ENCODE data around the gene USP9X. TPM values are rescaled to one million over a fixed set of nuclear protein-coding genes. Genes with fewer than 3 reads are reported as not detected.
A peak's percentile ranks its signal among the peaks of the same experiment; 100 is the strongest.
"Not testable (repeated sequence)": the region's sequence is repeated elsewhere in the genome, so short reads cannot be mapped to it uniquely, and the experiment has no call there.

The USP9X gene
- total RNA-seq, 1 donor from 2014 or later, result 50.4 TPM

GRCh38 chrX:41092776-41093175 lies 7.5 kb downstream of the USP9X start:
- no peaks in the 10 kb centered on the region for H3K9me3 Mint-ChIP-seq
- H3K4me1 Mint-ChIP-seq (ENCODE audit: low read depth), result peaks cover 54% of the 10 kb centered on the region
- DNase-seq (ENCODE audit: low spot score), result no peak
- no peak overlapping the region for H3K27ac Mint-ChIP-seq
- H3K36me3 Mint-ChIP-seq (ENCODE audit: low read depth), result peaks cover 7% of the 10 kb centered on the region
- H3K27me3 Mint-ChIP-seq (ENCODE audit: insufficient read depth), result no peaks in the 10 kb centered on the region
- no peak overlapping the region for H3K4me3 Mint-ChIP-seq
- intact Hi-C loops (cut with micrococcal nuclease), result no loop called here

- DNase-seq (ENCODE audit: low spot score), result no peak
- intact Hi-C loops (cut with micrococcal nuclease), result no loop called here
- Mint-ChIP-seq H3K36me3 (ENCODE audit: low read depth) (peaks cover 1% of the 10 kb centered on the region), H3K27me3 (ENCODE audit: insufficient read depth) (no peaks in the 10 kb centered on the region), H3K27ac (peak overlapping the region; percentile 31), H3K4me1 (ENCODE audit: low read depth) (peaks cover 34% of the 10 kb centered on the region), H3K9me3 (no peaks in the 10 kb centered on the region), H3K4me3 (no peak overlapping the region)
These were observed 9.9 kb downstream of the USP9X start for GRCh38 chrX:41095174-41095573.

- Mint-ChIP-seq H3K27ac (no peak overlapping the region), H3K36me3 (ENCODE audit: low read depth) (peaks cover under 1% of the 10 kb centered on the region), H3K9me3 (no peaks in the 10 kb centered on the region), H3K4me1 (ENCODE audit: low read depth) (peaks cover 27% of the 10 kb centered on the region), H3K27me3 (ENCODE audit: insufficient read depth) (no peaks in the 10 kb centered on the region), H3K4me3 (no peak overlapping the region)
- no peak for DNase-seq (ENCODE audit: low spot score)
- intact Hi-C loops (cut with micrococcal nuclease), result no loop called here
These were observed 10.7 kb downstream of the USP9X start for GRCh38 chrX:41095908-41096307.

- no peak overlapping the region for H3K4me3 Mint-ChIP-seq
- H3K4me1 Mint-ChIP-seq (ENCODE audit: low read depth), result peaks cover 21% of the 10 kb centered on the region
- intact Hi-C loops (cut with micrococcal nuclease), result no loop called here
- no peaks in the 10 kb centered on the region for H3K9me3 Mint-ChIP-seq
- no peak for DNase-seq (ENCODE audit: low spot score)
- H3K36me3 Mint-ChIP-seq (ENCODE audit: low read depth), result no peaks in the 10 kb centered on the region
- no peak overlapping the region for H3K27ac Mint-ChIP-seq
- H3K27me3 Mint-ChIP-seq (ENCODE audit: insufficient read depth), result no peaks in the 10 kb centered on the region
These were observed 11.2 kb downstream of the USP9X start for GRCh38 chrX:41096339-41096955.

- Mint-ChIP-seq H3K27me3 (ENCODE audit: insufficient read depth) (no peaks in the 10 kb centered on the region), H3K4me1 (ENCODE audit: low read depth) (peaks cover 24% of the 10 kb centered on the region), H3K4me3 (no peak overlapping the region), H3K36me3 (ENCODE audit: low read depth) (peaks cover 3% of the 10 kb centered on the region), H3K27ac (no peak overlapping the region), H3K9me3 (no peaks in the 10 kb centered on the region)
- intact Hi-C loops (cut with micrococcal nuclease), result no loop called here
- DNase-seq (ENCODE audit: low spot score), result no peak
These were observed 12.1 kb downstream of the USP9X start for GRCh38 chrX:41097326-41097725.

- no peaks in the 10 kb centered on the region for H3K9me3 Mint-ChIP-seq
- no peaks in the 10 kb centered on the region for H3K27me3 Mint-ChIP-seq (ENCODE audit: insufficient read depth)
- H3K4me3 Mint-ChIP-seq, result no peak overlapping the region
- DNase-seq (ENCODE audit: low spot score), result no peak
- peaks cover 3% of the 10 kb centered on the region for H3K36me3 Mint-ChIP-seq (ENCODE audit: low read depth)
- H3K27ac Mint-ChIP-seq, result no peak overlapping the region
- intact Hi-C loops (cut with micrococcal nuclease), result no loop called here
- H3K4me1 Mint-ChIP-seq (ENCODE audit: low read depth), result peaks cover 14% of the 10 kb centered on the region
These were observed 15.0 kb downstream of the USP9X start for GRCh38 chrX:41100200-41100599.

- no peak overlapping the region for H3K27ac Mint-ChIP-seq
- DNase-seq (ENCODE audit: low spot score), result no peak
- no peak overlapping the region for H3K4me3 Mint-ChIP-seq
- peaks cover 3% of the 10 kb centered on the region for H3K36me3 Mint-ChIP-seq (ENCODE audit: low read depth)
- H3K4me1 Mint-ChIP-seq (ENCODE audit: low read depth), result peaks cover 12% of the 10 kb centered on the region
- H3K27me3 Mint-ChIP-seq (ENCODE audit: insufficient read depth), result no peaks in the 10 kb centered on the region
- intact Hi-C loops (cut with micrococcal nuclease), result no loop called here
- no peaks in the 10 kb centered on the region for H3K9me3 Mint-ChIP-seq
These were observed 15.6 kb downstream of the USP9X start for GRCh38 chrX:41100819-41101218.

- DNase-seq (ENCODE audit: low spot score), result no peak
- peaks cover 9% of the 10 kb centered on the region for H3K36me3 Mint-ChIP-seq (ENCODE audit: low read depth)
- no peaks in the 10 kb centered on the region for H3K27me3 Mint-ChIP-seq (ENCODE audit: insufficient read depth)
- intact Hi-C loops (cut with micrococcal nuclease), result no loop called here
- H3K27ac Mint-ChIP-seq, result no peak overlapping the region
- H3K4me3 Mint-ChIP-seq, result no peak overlapping the region
- H3K4me1 Mint-ChIP-seq (ENCODE audit: low read depth), result peaks cover 25% of the 10 kb centered on the region
- no peaks in the 10 kb centered on the region for H3K9me3 Mint-ChIP-seq
These were observed 19.8 kb downstream of the USP9X start for GRCh38 chrX:41105005-41105404.

- H3K27ac Mint-ChIP-seq, result not testable (repeated sequence)
These were observed 21.0 kb downstream of the USP9X start for GRCh38 chrX:41106257-41106656.

GRCh38 chrX:41108007-41108406 lies 22.8 kb downstream of the USP9X start:
- intact Hi-C loops (cut with micrococcal nuclease), result no loop called here
- peaks cover 6% of the 10 kb centered on the region for H3K36me3 Mint-ChIP-seq (ENCODE audit: low read depth)
- no peak overlapping the region for H3K27ac Mint-ChIP-seq
- peaks cover 40% of the 10 kb centered on the region for H3K4me1 Mint-ChIP-seq (ENCODE audit: low read depth)
- H3K27me3 Mint-ChIP-seq (ENCODE audit: insufficient read depth), result no peaks in the 10 kb centered on the region
- no peak for DNase-seq (ENCODE audit: low spot score)
- no peak overlapping the region for H3K4me3 Mint-ChIP-seq
- no peaks in the 10 kb centered on the region for H3K9me3 Mint-ChIP-seq

More at GRCh38 chrX:41106257-41106656, 21.0 kb downstream of the USP9X start:
- peaks cover 35% of the 10 kb centered on the region for H3K4me1 Mint-ChIP-seq (ENCODE audit: low read depth)
- H3K36me3 Mint-ChIP-seq (ENCODE audit: low read depth); H3K27me3 Mint-ChIP-seq (ENCODE audit: insufficient read depth); H3K4me3 Mint-ChIP-seq; H3K9me3 Mint-ChIP-seq; intact Hi-C loops (cut with micrococcal nuclease); DNase-seq (ENCODE audit: low spot score): not testable (repeated sequence)

GRCh38 chrX:41108463-41109205 lies 23.4 kb downstream of the USP9X start:
- Mint-ChIP-seq H3K4me3 (no peak overlapping the region), H3K36me3 (ENCODE audit: low read depth) (peaks cover 6% of the 10 kb centered on the region), H3K27ac (no peak overlapping the region), H3K9me3 (no peaks in the 10 kb centered on the region), H3K4me1 (ENCODE audit: low read depth) (peaks cover 40% of the 10 kb centered on the region), H3K27me3 (ENCODE audit: insufficient read depth) (no peaks in the 10 kb centered on the region)
- intact Hi-C loops (cut with micrococcal nuclease), result no loop called here
- DNase-seq (ENCODE audit: low spot score), result no peak

GRCh38 chrX:41110801-41111625 lies 25.8 kb downstream of the USP9X start:
- DNase-seq (ENCODE audit: low spot score), result no peak
- intact Hi-C loops (cut with micrococcal nuclease), result loop anchor here (10.0 kb wide), 1 partner anchor 316 kb away; no protein-coding TSS in a partner anchor
- H3K27me3 Mint-ChIP-seq (ENCODE audit: insufficient read depth), result no peaks in the 10 kb centered on the region
- peaks cover 50% of the 10 kb centered on the region for H3K4me1 Mint-ChIP-seq (ENCODE audit: low read depth)
- peak overlapping the region; percentile 9 for H3K27ac Mint-ChIP-seq
- H3K36me3 Mint-ChIP-seq (ENCODE audit: low read depth), result peaks cover 7% of the 10 kb centered on the region
- H3K4me3 Mint-ChIP-seq, result no peak overlapping the region
- H3K9me3 Mint-ChIP-seq, result no peaks in the 10 kb centered on the region

- intact Hi-C loops (cut with micrococcal nuclease), result loop anchor here (1.0 to 10.0 kb wide), 4 partner anchors 28 to 320 kb away; no protein-coding TSS in a partner anchor
- H3K27ac Mint-ChIP-seq; H3K36me3 Mint-ChIP-seq (ENCODE audit: low read depth); H3K9me3 Mint-ChIP-seq; H3K4me3 Mint-ChIP-seq; H3K27me3 Mint-ChIP-seq (ENCODE audit: insufficient read depth): not testable (repeated sequence)
- peak; percentile 6 for DNase-seq (ENCODE audit: low spot score)
- H3K4me1 Mint-ChIP-seq (ENCODE audit: low read depth), result peaks cover 62% of the 10 kb centered on the region
These were observed 29.8 kb downstream of the USP9X start for GRCh38 chrX:41115104-41115425.

Data from activated T-helper 1 cell treated with anti-CD3 and anti-CD28 coated beads, Interleukin-12 subunit alpha, Interleukin-12 subunit beta, Interleukin-2, Interleukin-4 antibody, amounts not matched to agents 30 ng/mL and 10 ng/mL and 1 ng/mL, durations not matched to agents 14 hours and 24 hours and 36 hours (primary cell).